IMR-90 (cell line): ENCODE data around the gene PRORP. TPM values are rescaled to one million over a fixed set of nuclear protein-coding genes. Genes with fewer than 3 reads are reported as not detected.
"Not testable (repeated sequence)": the region's sequence is repeated elsewhere in the genome, so short reads cannot be mapped to it uniquely, and the experiment has no call there.

Experiments used
- ATAC-seq: fragments of 200-7000 bp; cut with Tn5 transposase; 2 replicates; pipeline ENCODE4 v1.9.1; 2020; ENCODE audit warnings: low read depth, mild to moderate bottlenecking, moderate library complexity
- BruUV-seq: library from RNA; stranded (reverse); fragments of 400-500 nt; replicated peaks from 2 replicates; lab custom pipeline; 2021; lab: Mats Ljungman, UMichigan
- CTCF ChIA-PET: fragments of 300-600 bp; formaldehyde crosslinking; extraction: SDS; loops from one replicate; lab custom pipeline; 2021; ENCODE audit warnings: antibody characterized with exemption; lab: Yijun Ruan, JAX
- POLR2A ChIA-PET: fragments of 300-600 bp; sonication (Branson Sonifier 250); formaldehyde crosslinking; loops from one replicate; lab custom pipeline; 2022; ENCODE audit warnings: antibody characterized with exemption; ENCODE audit not compliant: unreplicated experiment; lab: Charles Lee
- DNase-seq: peaks from one replicate; pipeline ENCODE4 v3.0.0; 2013
- H2AFZ ChIP-seq: replicated peaks from 2 replicates; pipeline ENCODE3; 2013; ENCODE audit warnings: low read length, mild to moderate bottlenecking; ENCODE audit not compliant: poor library complexity
- H2AK5ac ChIP-seq: 2 replicates; pipeline ENCODE4 v1.6.1; 2013; ENCODE audit warnings: low read depth, low read length, inconsistent platforms
- H2AK9ac ChIP-seq: replicated peaks from 2 replicates; pipeline ENCODE3; 2013; ENCODE audit warnings: mild to moderate bottlenecking, low read depth, low read length, moderate library complexity; ENCODE audit not compliant: poor library complexity
- H2BK120ac ChIP-seq: 2 replicates; pipeline ENCODE4 v1.6.1; 2013; ENCODE audit warnings: low read depth, low read length, inconsistent platforms
- H2BK15ac ChIP-seq: 3 replicates; pipeline ENCODE4 v1.6.1; 2013; ENCODE audit warnings: low read depth, low read length, inconsistent platforms
- H2BK20ac ChIP-seq: 2 replicates; pipeline ENCODE4 v1.6.1; 2013; ENCODE audit warnings: low read depth, mild to moderate bottlenecking, inconsistent platforms, low read length, moderate library complexity
- H2BK5ac ChIP-seq: 2 replicates; pipeline ENCODE4 v1.6.1; 2013; ENCODE audit warnings: mild to moderate bottlenecking, low read depth, low read length, inconsistent platforms; ENCODE audit not compliant: poor library complexity, severe bottlenecking
- H3K14ac ChIP-seq: replicated peaks from 2 replicates; pipeline ENCODE4 v1.6.1; 2013; ENCODE audit warnings: low read depth, low read length, inconsistent platforms
- H3K18ac ChIP-seq: 2 replicates; pipeline ENCODE4 v1.6.1; 2013; ENCODE audit warnings: low read depth, low read length, control low read depth
- H3K23ac ChIP-seq: 2 replicates; pipeline ENCODE4 v1.6.1; 2013; ENCODE audit warnings: low read depth, low read length, inconsistent platforms
- H3K27ac ChIP-seq: 2 replicates; pipeline ENCODE4 v1.5.1; 2013; ENCODE audit warnings: mild to moderate bottlenecking, control low read depth, low read length; ENCODE audit not compliant: insufficient read depth
- H3K27me3 ChIP-seq: 2 replicates; pipeline ENCODE4 v1.6.1; 2013; ENCODE audit warnings: low read length; ENCODE audit not compliant: control insufficient read depth, insufficient read depth
- H3K36me3 ChIP-seq: 2 replicates; pipeline ENCODE4 v1.6.1; 2013; ENCODE audit warnings: low read length, mixed read lengths; ENCODE audit not compliant: control insufficient read depth, insufficient read depth
- H3K4ac ChIP-seq: 2 replicates; pipeline ENCODE4 v1.6.1; 2013; ENCODE audit warnings: low read depth, low read length, inconsistent platforms
- H3K4me1 ChIP-seq: 2 replicates; pipeline ENCODE4 v1.6.1; 2013; ENCODE audit warnings: low read length, mixed read lengths; ENCODE audit not compliant: control insufficient read depth, insufficient read depth
- H3K4me2 ChIP-seq: 2 replicates; pipeline ENCODE4 v1.6.1; 2013; ENCODE audit warnings: low read depth, mild to moderate bottlenecking, control low read depth, low read length, moderate library complexity
- H3K4me3 ChIP-seq: 2 replicates; pipeline ENCODE4 v1.5.1; 2013; ENCODE audit warnings: low read depth, mild to moderate bottlenecking, control low read depth, low read length, moderate library complexity; ENCODE audit not compliant: insufficient read depth
- H3K56ac ChIP-seq: 2 replicates; pipeline ENCODE4 v1.6.1; 2013; ENCODE audit warnings: low read length, inconsistent platforms; ENCODE audit not compliant: insufficient read depth; ENCODE audit errors: extremely low read depth
- H3K79me1 ChIP-seq, 2 experiments: 2 replicates each; pipeline ENCODE4 v1.6.1; 2013; ENCODE audit warnings: low read length in 2 of 2, inconsistent platforms in 1 of 2, low read depth in 1 of 2
- H3K9ac ChIP-seq: 2 replicates; pipeline ENCODE4 v1.6.1; 2013; ENCODE audit warnings: low read depth, low read length, control low read depth
- H3K9me1 ChIP-seq: 2 replicates; pipeline ENCODE4 v1.6.1; 2013; ENCODE audit warnings: low read length, inconsistent platforms; ENCODE audit not compliant: insufficient read depth
- H3K9me3 ChIP-seq: 2 replicates; pipeline ENCODE4 v1.6.1; 2013; ENCODE audit warnings: low read length; ENCODE audit not compliant: control insufficient read depth, insufficient read depth
- H4K20me1 ChIP-seq: 2 replicates; pipeline ENCODE4 v1.6.1; 2013; ENCODE audit warnings: low read length, inconsistent platforms; ENCODE audit not compliant: insufficient read depth
- H4K5ac ChIP-seq: 2 replicates; pipeline ENCODE4 v1.6.1; 2013; ENCODE audit warnings: mild to moderate bottlenecking, low read depth, low read length, control low read depth
- H4K8ac ChIP-seq, 2 experiments: 2 replicates each; pipeline ENCODE4 v1.6.1; 2013; ENCODE audit warnings: low read depth in 2 of 2, low read length in 2 of 2, control low read depth in 1 of 2, inconsistent platforms in 1 of 2
- H4K91ac ChIP-seq: 2 replicates; pipeline ENCODE4 v1.6.1; 2013; ENCODE audit warnings: low read depth, low read length, inconsistent platforms; ENCODE audit not compliant: insufficient read depth
- CEBPB ChIP-seq: IDR thresholded peaks from 2 replicates; pipeline ENCODE4 v1.6.1; 2012; ENCODE audit warnings: low read depth, low read length, improper control_type of control experiment
- CHD1 ChIP-seq: IDR thresholded peaks from 2 replicates; pipeline ENCODE4 v1.6.1; 2012; ENCODE audit warnings: low read depth, low read length, improper control_type of control experiment
- MXI1 ChIP-seq: IDR thresholded peaks from 2 replicates; pipeline ENCODE4 v1.6.1; 2012; ENCODE audit warnings: low read depth, mild to moderate bottlenecking, low read length, moderate library complexity, borderline replicate concordance
- SMC3 ChIP-seq: fragments of 150-350 bp; IDR thresholded peaks from 2 replicates; pipeline ENCODE4 v1.6.1; 2016; ENCODE audit warnings: low read depth, mild to moderate bottlenecking, antibody characterized with exemption, low read length, moderate library complexity
- WGBS, 2 experiments: methylation state at CpG; one replicate each; pipeline versions ENCODE4 v1.1.5 to v1.1.7; 2013; ENCODE audit warnings: missing lambda C conversion rate in 2 of 2; ENCODE audit not compliant: insufficient read length in 1 of 2; ENCODE audit errors: extremely low coverage in 2 of 2; 5-methylcytosine and 5-hydroxymethylcytosine counted together
- dilution Hi-C: fragments of 300-500 bp; cut with HindIII; formaldehyde crosslinking; loops from one replicate; pipeline ENCODE4 v1.14.3; 2018; ENCODE audit warnings: low sequenced_read_pairs; ENCODE audit not compliant: unreplicated experiment
- in situ Hi-C: fragments of 300-500 bp; cut with MboI; formaldehyde crosslinking; loops from 3 replicates; pipeline ENCODE4 v1.14.3; 2019; ENCODE audit warnings: low sequenced_read_pairs, inconsistent platforms, mixed read lengths
- intact Hi-C: fragments of 100-400 bp; cut with micrococcal nuclease; formaldehyde crosslinking; loops from 2 replicates; pipeline ENCODE4 v1.10.0; 2022
- polyA plus RNA-seq, 3 experiments: library from polyadenylated mRNA; depleted of rRNA; stranded (reverse); fragments of >200 nt; gene quantifications; 2 replicates each; pipeline ENCODE4 v1.2.3, GENCODE V29; 2012; ENCODE audit warnings: low replicate concordance in 1 of 3
- total RNA-seq: library from RNA; depleted of rRNA; stranded (reverse); fragments of >200 nt; gene quantifications from 2 replicates; pipeline ENCODE4 v1.2.3, GENCODE V29; 2012
- TF ChIP-seq, protein P1 (sequence below): fragments of 150-350 bp; IDR thresholded peaks from 2 replicates; pipeline ENCODE4 v1.6.1; 2016; ENCODE audit warnings: low read depth, mild to moderate bottlenecking, low read length, moderate library complexity, borderline replicate concordance

The PRORP gene
- total and polyA plus RNA-seq, 2 of the 4 experiments (the other 2 are of a cell fraction) = 18.0 to 50.5 TPM

DNA sequence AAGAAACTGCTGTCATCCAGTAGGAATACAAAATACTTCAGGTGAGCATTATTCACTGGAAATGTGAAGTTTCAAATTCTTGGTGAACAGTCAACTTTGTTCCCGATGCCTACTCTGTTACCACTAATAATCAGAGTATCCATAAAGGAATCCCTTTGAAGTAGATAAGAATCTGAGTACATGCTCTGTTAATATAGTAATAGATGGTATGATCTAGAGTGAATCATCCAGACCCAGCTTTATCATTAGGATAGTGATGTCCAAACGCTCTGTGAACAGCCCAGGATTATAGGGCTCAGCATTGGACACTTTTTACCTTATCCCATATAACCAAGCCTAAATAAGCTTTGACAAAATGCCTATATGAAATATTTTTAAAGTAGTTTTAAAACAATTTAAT, 33.8 kb upstream of the PRORP start:
- Histone ChIP-seq H3K9ac (no peak overlapping the region), H3K36me3 (peaks cover 31% of the 10 kb centered on the region)
- in situ Hi-C loops = no loop called here

DNA sequence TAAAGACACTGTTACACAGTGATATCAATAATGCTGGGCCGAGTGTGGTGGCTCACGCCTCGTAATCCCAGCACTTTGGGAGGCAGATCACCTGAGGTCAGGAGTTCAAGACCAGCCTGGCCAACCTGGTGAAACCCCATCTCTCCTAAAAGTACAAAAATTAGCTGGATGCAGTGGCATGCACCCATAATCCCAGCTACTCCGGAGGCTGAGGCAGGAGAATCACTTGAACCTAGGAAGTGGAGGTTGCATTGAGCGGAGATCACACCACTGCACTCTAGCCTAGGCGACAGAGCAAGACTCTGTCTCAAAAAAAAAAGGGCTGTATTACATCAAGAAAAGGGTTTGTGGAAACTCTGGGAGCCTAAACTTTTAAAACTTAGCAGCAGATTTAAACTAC, 27.7 kb upstream of the PRORP start:
- H3K27me3 ChIP-seq, DNase-seq, H4K91ac ChIP-seq, H3K79me1 ChIP-seq, H2BK120ac ChIP-seq, H3K4me1 ChIP-seq, H2AFZ ChIP-seq, H4K8ac ChIP-seq, in situ Hi-C loops, H2BK20ac ChIP-seq, H3K9ac ChIP-seq, H3K9me1 ChIP-seq, H4K20me1 ChIP-seq, H3K23ac ChIP-seq, H2BK15ac ChIP-seq, H2AK9ac ChIP-seq, H2AK5ac ChIP-seq, H3K18ac ChIP-seq, CTCF ChIA-PET, H3K4ac ChIP-seq, H3K4me2 ChIP-seq, H2BK5ac ChIP-seq, POLR2A ChIA-PET, ATAC-seq, H3K14ac ChIP-seq, dilution Hi-C loops, BruUV-seq, H3K56ac ChIP-seq, H3K9me3 ChIP-seq, H3K4me3 ChIP-seq, H3K27ac ChIP-seq, H4K5ac ChIP-seq, intact Hi-C loops: not testable (repeated sequence)
- no CpG with 5 or more reads among the region's 6 CpGs for WGBS, 2 experiments
- peaks cover 38% of the 10 kb centered on the region for H3K36me3 ChIP-seq

More for the DNA sequence above, 33.8 kb upstream of the PRORP start:
- no peak overlapping the region for H3K23ac ChIP-seq
- H3K79me1 ChIP-seq = no peaks in the 10 kb centered on the region; a peak in 1 of 4 replicates
- dilution Hi-C loops = no loop called here
- WGBS, 2 experiments = no CpG with 5 or more reads among the region's 2 CpGs
- H3K4me2 ChIP-seq = no peak overlapping the region
- no peak overlapping the region for H3K56ac ChIP-seq
- no peak overlapping the region for H3K27ac ChIP-seq
- no peak overlapping the region for H3K18ac ChIP-seq
- BruUV-seq = no TSS peak
- no peaks in the 10 kb centered on the region for H3K27me3 ChIP-seq
- H3K4me3 ChIP-seq = no peak overlapping the region
- no peak overlapping the region for H4K8ac ChIP-seq
- no peak overlapping the region for H2AK9ac ChIP-seq
- no peak overlapping the region for H2BK120ac ChIP-seq
- H3K9me3 ChIP-seq = no peaks in the 10 kb centered on the region
- no peak overlapping the region for H2AFZ ChIP-seq
- ChIA-PET CTCF (interaction anchor here (0.5 kb wide), 1 partner anchor 588 kb away, joined by 5 read pairs; no protein-coding TSS in a partner anchor), POLR2A (no interaction called here)
- no peaks in the 10 kb centered on the region for H3K9me1 ChIP-seq
- intact Hi-C loops = no loop called here
- H4K20me1 ChIP-seq = no peaks in the 10 kb centered on the region
- DNase-seq (peak; percentile 19), ATAC-seq (no peak)
- no peak for TF ChIP-seq MXI1
- no peak for TF ChIP-seq CEBPB
- no peak for TF ChIP-seq SMC3
- TF ChIP-seq, protein P1, sequence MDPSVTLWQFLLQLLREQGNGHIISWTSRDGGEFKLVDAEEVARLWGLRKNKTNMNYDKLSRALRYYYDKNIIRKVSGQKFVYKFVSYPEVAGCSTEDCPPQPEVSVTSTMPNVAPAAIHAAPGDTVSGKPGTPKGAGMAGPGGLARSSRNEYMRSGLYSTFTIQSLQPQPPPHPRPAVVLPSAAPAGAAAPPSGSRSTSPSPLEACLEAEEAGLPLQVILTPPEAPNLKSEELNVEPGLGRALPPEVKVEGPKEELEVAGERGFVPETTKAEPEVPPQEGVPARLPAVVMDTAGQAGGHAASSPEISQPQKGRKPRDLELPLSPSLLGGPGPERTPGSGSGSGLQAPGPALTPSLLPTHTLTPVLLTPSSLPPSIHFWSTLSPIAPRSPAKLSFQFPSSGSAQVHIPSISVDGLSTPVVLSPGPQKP = no peak
- TF ChIP-seq CHD1 = no peak
- H2AK5ac ChIP-seq = no peak overlapping the region
- H2BK20ac ChIP-seq = no peak overlapping the region
- no peak overlapping the region for H2BK15ac ChIP-seq
- no peak overlapping the region for H2BK5ac ChIP-seq
- no peak overlapping the region for H3K4ac ChIP-seq
- no peaks in the 10 kb centered on the region for H3K4me1 ChIP-seq
- H3K14ac ChIP-seq = no peak overlapping the region
- H4K91ac ChIP-seq = no peak overlapping the region
- H4K5ac ChIP-seq = no peak overlapping the region
